ENCODE results near the gene FOCAD. TPM values are rescaled to one million over a fixed set of nuclear protein-coding genes. Genes with fewer than 3 reads are reported as not detected.

FOCAD gene
- total RNA-seq, 2 experiments from 2014 or later = 13.8 to 18.5 TPM

- ChIA-PET CTCF (ENCODE audit: unreplicated experiment) (no interaction called here), POLR2A (no interaction called here)
- Histone ChIP-seq H3K4me1 (ENCODE audit: insufficient read depth, low read length, poor library complexity, severe bottlenecking) (no peaks in the 10 kb centered on the region), H3K4me3 (ENCODE audit: low read depth, low read length, poor library complexity, severe bottlenecking) (no peak overlapping the region), H3K36me3 (ENCODE audit: insufficient read depth, low read length) (no peaks in the 10 kb centered on the region), H3K27ac (ENCODE audit: low read depth, low read length, poor library complexity, severe bottlenecking) (no peak overlapping the region), H4K20me1 (ENCODE audit: insufficient read depth, low read length) (no peaks in the 10 kb centered on the region), H3K9me3 (ENCODE audit: low read length) (no peaks in the 10 kb centered on the region), H2AFZ (ENCODE audit: low read length) (no peak overlapping the region), H3K4me2 (ENCODE audit: low read length) (no peak overlapping the region), H3K9me2 (ENCODE audit: insufficient read depth, low read length) (no peaks in the 10 kb centered on the region), H3K79me2 (ENCODE audit: insufficient read depth, low read depth, low read length) (no peaks in the 10 kb centered on the region)
- DNase-seq (ENCODE audit: low spot score) = no peak
- no TSS peak for BruUV-seq (replicated peaks)
- TF ChIP-seq, protein P1, sequence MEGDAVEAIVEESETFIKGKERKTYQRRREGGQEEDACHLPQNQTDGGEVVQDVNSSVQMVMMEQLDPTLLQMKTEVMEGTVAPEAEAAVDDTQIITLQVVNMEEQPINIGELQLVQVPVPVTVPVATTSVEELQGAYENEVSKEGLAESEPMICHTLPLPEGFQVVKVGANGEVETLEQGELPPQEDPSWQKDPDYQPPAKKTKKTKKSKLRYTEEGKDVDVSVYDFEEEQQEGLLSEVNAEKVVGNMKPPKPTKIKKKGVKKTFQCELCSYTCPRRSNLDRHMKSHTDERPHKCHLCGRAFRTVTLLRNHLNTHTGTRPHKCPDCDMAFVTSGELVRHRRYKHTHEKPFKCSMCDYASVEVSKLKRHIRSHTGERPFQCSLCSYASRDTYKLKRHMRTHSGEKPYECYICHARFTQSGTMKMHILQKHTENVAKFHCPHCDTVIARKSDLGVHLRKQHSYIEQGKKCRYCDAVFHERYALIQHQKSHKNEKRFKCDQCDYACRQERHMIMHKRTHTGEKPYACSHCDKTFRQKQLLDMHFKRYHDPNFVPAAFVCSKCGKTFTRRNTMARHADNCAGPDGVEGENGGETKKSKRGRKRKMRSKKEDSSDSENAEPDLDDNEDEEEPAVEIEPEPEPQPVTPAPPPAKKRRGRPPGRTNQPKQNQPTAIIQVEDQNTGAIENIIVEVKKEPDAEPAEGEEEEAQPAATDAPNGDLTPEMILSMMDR (conservative IDR thresholded peaks at IDR 0.05; ENCODE audit: low read length) = no peak
- TF ChIP-seq EZH2phosphoT487 (IDR thresholded peaks at IDR 0.05; ENCODE audit: borderline replicate concordance, low read depth, low read length) = no peak
- intact Hi-C loops (cut with micrococcal nuclease; ENCODE audit: unreplicated experiment) = no loop called here
Observed at GRCh38 chr9:21039302-21039701, 355.2 kb downstream of the FOCAD start.

GRCh38 chr9:21042466-21042865 lies 358.4 kb downstream of the FOCAD start:
- DNase-seq (ENCODE audit: low spot score) = no peak
- Histone ChIP-seq H2AFZ (ENCODE audit: low read length) (no peak overlapping the region), H3K4me2 (ENCODE audit: low read length) (no peak overlapping the region), H4K20me1 (ENCODE audit: insufficient read depth, low read length) (no peaks in the 10 kb centered on the region), H3K4me3 (ENCODE audit: low read depth, low read length, poor library complexity, severe bottlenecking) (no peak overlapping the region), H3K36me3 (ENCODE audit: insufficient read depth, low read length) (no peaks in the 10 kb centered on the region), H3K4me1 (ENCODE audit: insufficient read depth, low read length, poor library complexity, severe bottlenecking) (no peaks in the 10 kb centered on the region), H3K9me3 (ENCODE audit: low read length) (no peaks in the 10 kb centered on the region), H3K27ac (ENCODE audit: low read depth, low read length, poor library complexity, severe bottlenecking) (no peak overlapping the region), H3K79me2 (ENCODE audit: insufficient read depth, low read depth, low read length) (no peaks in the 10 kb centered on the region), H3K9me2 (ENCODE audit: insufficient read depth, low read length) (no peaks in the 10 kb centered on the region)
- POLR2A ChIA-PET = interaction anchor here (0.7 kb wide), 1 partner anchor 595 kb away, joined by 3 read pairs; no protein-coding TSS in a partner anchor
- intact Hi-C loops (cut with micrococcal nuclease; ENCODE audit: unreplicated experiment) = no loop called here
- CTCF ChIA-PET (ENCODE audit: unreplicated experiment) = no interaction called here
- TF ChIP-seq, protein P1 (conservative IDR thresholded peaks at IDR 0.05; ENCODE audit: low read length) = no peak
- no peak for TF ChIP-seq EZH2phosphoT487 (IDR thresholded peaks at IDR 0.05; ENCODE audit: borderline replicate concordance, low read depth, low read length)
- BruUV-seq (replicated peaks) = no TSS peak

DNA sequence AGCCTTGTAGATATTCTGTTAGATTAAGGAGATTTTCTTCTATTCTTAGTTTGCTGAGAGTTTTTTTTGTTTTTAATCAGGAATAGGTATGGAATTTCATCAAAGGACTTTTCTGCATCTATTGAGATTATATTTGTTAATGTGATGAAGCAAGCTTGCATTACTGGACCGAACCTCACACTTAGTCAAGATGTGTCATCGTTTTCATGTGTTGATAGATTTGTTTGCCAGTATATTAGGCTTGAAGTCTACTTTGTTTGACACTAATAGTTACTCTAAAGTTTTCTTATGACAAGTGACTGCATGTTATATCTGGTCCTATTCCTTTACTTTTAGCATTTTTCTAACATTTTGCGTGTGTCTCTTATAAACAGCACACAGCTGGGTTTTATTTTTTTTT lies 359.8 kb downstream of the FOCAD start:
- BruUV-seq (replicated peaks) = no TSS peak
- no peak overlapping the region for H3K4me2 ChIP-seq (ENCODE audit: low read length)
- H3K4me1 ChIP-seq (ENCODE audit: insufficient read depth, low read length, poor library complexity, severe bottlenecking) = no peaks in the 10 kb centered on the region
- H4K20me1 ChIP-seq (ENCODE audit: insufficient read depth, low read length) = no peaks in the 10 kb centered on the region
- H3K79me2 ChIP-seq (ENCODE audit: insufficient read depth, low read depth, low read length) = no peaks in the 10 kb centered on the region
- ChIA-PET CTCF (ENCODE audit: unreplicated experiment) (no interaction called here), POLR2A (no interaction called here)
- H3K9me2 ChIP-seq (ENCODE audit: insufficient read depth, low read length) = no peaks in the 10 kb centered on the region
- no peak overlapping the region for H2AFZ ChIP-seq (ENCODE audit: low read length)
- TF ChIP-seq EZH2phosphoT487 (IDR thresholded peaks at IDR 0.05; ENCODE audit: borderline replicate concordance, low read depth, low read length) = no peak
- TF ChIP-seq, protein P1 (conservative IDR thresholded peaks at IDR 0.05; ENCODE audit: low read length) = no peak
- H3K4me3 ChIP-seq (ENCODE audit: low read depth, low read length, poor library complexity, severe bottlenecking) = no peak overlapping the region
- no peak overlapping the region for H3K27ac ChIP-seq (ENCODE audit: low read depth, low read length, poor library complexity, severe bottlenecking)
- intact Hi-C loops (cut with micrococcal nuclease; ENCODE audit: unreplicated experiment) = no loop called here
- no peaks in the 10 kb centered on the region for H3K9me3 ChIP-seq (ENCODE audit: low read length)
- H3K36me3 ChIP-seq (ENCODE audit: insufficient read depth, low read length) = no peaks in the 10 kb centered on the region
- DNase-seq (ENCODE audit: low spot score) = no peak

Small RNA genes lying within 50 kb of the gene (microRNA-seq; reads per million reads assigned to microRNA genes)
- 6.8 reads per million for gene MIR491 (ENCODE audit: borderline replicate concordance)

Small RNA genes lying within 50 kb of the gene (small RNA-seq; reads per million reads assigned to genes)
- gene MIR491 (not detected), gene SNORA30B (not detected)

Other genes starting within 250 kb of the FOCAD start
- 7.1 and 7.8 TPM in 2 replicates for gene MLLT3, start 61.8 kb upstream of the FOCAD start, total RNA-seq (2014; rRNA removed; shearing (Covaris generic))
- 9.9 and 10.0 TPM in 2 replicates for gene MLLT3, start 61.8 kb upstream of the FOCAD start, total RNA-seq (2022)